Body of pancreas (tissue), 4 donors: ENCODE measurements around the gene CCDC149. TPM values are rescaled to one million over a fixed set of nuclear protein-coding genes. Genes with fewer than 3 reads are reported as not detected.

ENCODE experiments used
- ATAC-seq: fragments of 150-250 bp; one replicate; pipeline ENCODE4 v1.9.1; 2016
- DNase-seq, 4 donors: peaks; one replicate each; pipeline ENCODE4 v3.0.0-alpha.2; 2019
- H3K27ac ChIP-seq, 4 donors: fragments of 200-600 bp; sonication (generic); 1 replicate in 3 of 4; 2 replicates in 1 of 4; pipeline versions ENCODE4 v1.5.1 to v1.6.1; 2016 to 2019; ENCODE audit warnings: mild to moderate bottlenecking in 1 of 4, mixed read lengths in 1 of 4, moderate library complexity in 1 of 4
- H3K27me3 ChIP-seq, 2 donors: fragments of 200-600 bp; sonication (generic); one replicate each; pipeline ENCODE4 v1.6.0; 2016; ENCODE audit warnings: mild to moderate bottlenecking in 1 of 2
- H3K36me3 ChIP-seq, 2 donors: fragments of 200-600 bp; sonication (generic); replicated peaks in 1 of 2; 2 replicates each; pipeline ENCODE4 v1.5.1; 2016; ENCODE audit warnings: low read depth in 2 of 2; ENCODE audit not compliant: insufficient read depth in 1 of 2
- H3K4me1 ChIP-seq: fragments of 200-600 bp; sonication (generic); one replicate; pipeline ENCODE4 v1.6.0; 2016
- H3K4me3 ChIP-seq, 2 donors: fragments of 200-600 bp; sonication (generic); 1 replicate in 1 of 2; 2 replicates in 1 of 2; pipeline ENCODE4 v1.5.1; 2016 to 2019
- H3K9me3 ChIP-seq, 3 donors: fragments of 200-600 bp; sonication (generic); 1 replicate in 2 of 3; 2 replicates in 1 of 3; pipeline ENCODE4 v1.5.1; 2016
- CTCF ChIP-seq, 7 experiments: fragments of 450-650 bp in 4 of 7; fragments of 200-600 bp in 3 of 7; sonication (generic) in 3 of 7; IDR thresholded peaks; one replicate each; pipeline ENCODE4 v1.5.1; 2016 to 2019; ENCODE audit warnings: antibody characterized with exemption in 7 of 7
- POLR2A ChIP-seq, 3 donors: fragments of 450-650 bp; IDR thresholded peaks; one replicate each; pipeline ENCODE4 v1.6.1; 2016; ENCODE audit warnings: antibody characterized with exemption in 3 of 3, mild to moderate bottlenecking in 2 of 3
- whole genome bisulfite sequencing, 2 donors: methylation state at CpG; one replicate each; pipeline ENCODE4 v1.1.5; 2017; 5-methylcytosine and 5-hydroxymethylcytosine counted together
- intact Hi-C: fragments of 100-400 bp; cut with DNase I; formaldehyde crosslinking; loops from one replicate; pipeline ENCODE4 v1.15.1; 2023
- total RNA-seq, 2 donors: library from RNA; depleted of rRNA; stranded (reverse); fragments of >200 nt; gene quantifications; one replicate each; pipeline ENCODE4 v1.1.0, GENCODE V29; 2016

The CCDC149 gene
- total RNA-seq, 2 donors from 2014 or later = 9.6 to 15.0 TPM

- no peaks in the 10 kb centered on the region for H3K27me3 ChIP-seq
- ATAC-seq = no peak
- H3K4me1 ChIP-seq = no peaks in the 10 kb centered on the region
- no peak overlapping the region for H3K27ac ChIP-seq
- intact Hi-C loops = no loop called here
- H3K4me3 ChIP-seq = no peak overlapping the region
- TF ChIP-seq POLR2A (IDR thresholded peaks at IDR 0.05) (no peak), CTCF (IDR thresholded peaks at IDR 0.05) (no peak)
- H3K36me3 ChIP-seq = no peaks in the 10 kb centered on the region
- no peaks in the 10 kb centered on the region for H3K9me3 ChIP-seq
- no peak for DNase-seq
Observed at GRCh38 chr4:24934311-24934710, 21.5 kb upstream of the CCDC149 start.

- Histone ChIP-seq H3K4me3 (no peak overlapping the region), H3K27me3 (no peaks in the 10 kb centered on the region), H3K4me1 (no peaks in the 10 kb centered on the region), H3K9me3 (no peaks in the 10 kb centered on the region), H3K27ac (no peak overlapping the region), H3K36me3 (no peaks in the 10 kb centered on the region)
- DNase-seq (no peak), ATAC-seq (no peak)
- no peak for TF ChIP-seq CTCF (IDR thresholded peaks at IDR 0.05)
- no peak for TF ChIP-seq POLR2A (IDR thresholded peaks at IDR 0.05)
- WGBS, 2 donors = 25 to 52% methylated on average over 1 of the region's 1 CpG
- intact Hi-C loops = no loop called here
Observed at GRCh38 chr4:24933684-24934275, 20.9 kb upstream of the CCDC149 start.

GRCh38 chr4:24932515-24933225 lies 19.8 kb upstream of the CCDC149 start:
- Histone ChIP-seq H3K36me3 (no peaks in the 10 kb centered on the region), H3K4me3 (no peak overlapping the region), H3K27ac (no peak overlapping the region), H3K27me3 (no peaks in the 10 kb centered on the region), H3K9me3 (no peaks in the 10 kb centered on the region), H3K4me1 (no peaks in the 10 kb centered on the region)
- TF ChIP-seq POLR2A (IDR thresholded peaks at IDR 0.05) (no peak), CTCF (IDR thresholded peaks at IDR 0.05) (no peak)
- WGBS, 2 donors = 34 to 48% methylated on average over 2 of the region's 2 CpGs
- DNase-seq = no peak
- intact Hi-C loops = no loop called here
- ATAC-seq = no peak

DNA sequence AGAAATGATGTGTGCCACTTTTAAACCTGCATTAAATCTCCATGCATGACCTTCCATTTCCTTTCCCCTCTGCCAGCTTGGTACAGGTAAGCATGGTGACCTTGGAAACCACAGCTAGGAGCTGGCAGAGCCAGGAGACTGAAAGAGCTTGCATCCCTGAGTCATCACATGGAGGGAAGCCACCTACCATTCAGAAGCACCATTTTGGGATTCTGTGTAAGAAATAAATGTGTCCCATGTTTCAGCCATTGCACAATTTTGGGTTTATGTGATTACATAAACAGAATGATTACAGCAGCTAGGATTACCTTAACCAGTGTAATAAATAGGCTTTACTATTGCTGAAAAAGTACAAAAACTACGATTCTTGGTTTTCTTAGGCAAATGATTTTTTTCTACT lies 17.3 kb upstream of the CCDC149 start:
- H3K9me3 ChIP-seq = no peaks in the 10 kb centered on the region
- no peak for TF ChIP-seq CTCF (IDR thresholded peaks at IDR 0.05)
- no peak for TF ChIP-seq POLR2A (IDR thresholded peaks at IDR 0.05)
- no peaks in the 10 kb centered on the region for H3K4me1 ChIP-seq
- intact Hi-C loops = no loop called here
- H3K27me3 ChIP-seq = no peaks in the 10 kb centered on the region
- H3K36me3 ChIP-seq = no peaks in the 10 kb centered on the region
- ATAC-seq (no peak), DNase-seq (no peak)
- no peak overlapping the region for H3K4me3 ChIP-seq
- 57 to 75% methylated on average over 1 of the region's 1 CpG for WGBS, 2 donors
- H3K27ac ChIP-seq = no peak overlapping the region

DNA sequence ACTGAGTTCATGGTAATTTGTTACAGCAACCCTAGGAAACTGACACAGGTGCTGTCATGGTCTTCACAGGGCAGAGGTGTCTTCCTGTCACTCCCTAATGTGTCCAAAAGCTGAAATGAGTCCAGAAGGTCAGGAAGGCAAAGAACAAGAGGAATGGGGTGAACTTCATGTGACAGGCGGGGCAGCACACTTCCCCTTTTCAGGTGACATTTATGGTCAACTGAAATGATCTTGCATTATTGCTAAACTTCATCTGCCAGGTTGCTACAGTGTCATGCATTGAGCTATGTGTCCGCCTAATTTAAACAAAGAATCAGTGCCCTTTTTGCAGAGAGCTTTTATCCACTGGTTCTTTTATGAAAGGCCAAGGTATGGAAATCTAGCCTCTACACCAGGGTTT lies 15.9 kb upstream of the CCDC149 start:
- 82% methylated on average over 2 of the region's 2 CpGs for WGBS, 2 donors
- TF ChIP-seq POLR2A (IDR thresholded peaks at IDR 0.05) (no peak), CTCF (IDR thresholded peaks at IDR 0.05) (no peak)
- Histone ChIP-seq H3K36me3 (no peaks in the 10 kb centered on the region), H3K4me3 (no peak overlapping the region), H3K27ac (no peak overlapping the region), H3K27me3 (no peaks in the 10 kb centered on the region), H3K9me3 (no peaks in the 10 kb centered on the region), H3K4me1 (no peaks in the 10 kb centered on the region)
- ATAC-seq (no peak), DNase-seq (no peak)
- intact Hi-C loops = no loop called here
